Heart left ventricle (tissue), 16 donors: Measurements from ENCODE around the gene POU2AF1. TPM values are rescaled to one million over a fixed set of nuclear protein-coding genes. Genes with fewer than 3 reads are reported as not detected.
"Not testable (repeated sequence)": the region's sequence is repeated elsewhere in the genome, so short reads cannot be mapped to it uniquely, and the experiment has no call there.

Experiments
- ATAC-seq, 4 donors: fragments of 200-7000 bp; cut with Tn5 transposase; one replicate each; pipeline ENCODE4 v1.9.1; 2020 to 2022; ENCODE audit warnings: moderate library complexity in 4 of 4, mild to moderate bottlenecking in 3 of 4, moderate number of reproducible peaks in 1 of 4
- DNase-seq, 5 donors: peaks; one replicate each; pipeline ENCODE4 v3.0.0-alpha.2; 2020
- H3K27ac ChIP-seq, 12 donors: fragments of 200-600 bp; sonication (generic) in 4 of 12; one replicate each; pipeline versions ENCODE4 v1.5.0 to v1.8.0; 2016 to 2022; ENCODE audit warnings: mild to moderate bottlenecking in 2 of 12
- H3K27me3 ChIP-seq, 9 donors: fragments of 200-600 bp; sonication (generic) in 2 of 9; one replicate each; pipeline versions ENCODE4 v1.5.1 to v1.8.0; 2016 to 2022; ENCODE audit warnings: mild to moderate bottlenecking in 3 of 9
- H3K36me3 ChIP-seq, 9 donors: fragments of 200-600 bp; sonication (generic) in 2 of 9; one replicate each; pipeline versions ENCODE4 v1.5.0 to v1.8.0; 2018 to 2022; ENCODE audit warnings: mild to moderate bottlenecking in 2 of 9
- H3K4me1 ChIP-seq, 12 donors: fragments of 200-600 bp; sonication (generic) in 4 of 12; one replicate each; pipeline versions ENCODE4 v1.5.0 to v1.8.0; 2016 to 2022; ENCODE audit warnings: mild to moderate bottlenecking in 3 of 12
- H3K4me3 ChIP-seq, 12 donors: fragments of 200-600 bp; sonication (generic) in 4 of 12; one replicate each; pipeline versions ENCODE4 v1.5.0 to v1.8.0; 2017 to 2022; ENCODE audit warnings: mild to moderate bottlenecking in 9 of 12, moderate library complexity in 4 of 12
- H3K9me3 ChIP-seq, 12 donors: fragments of 200-600 bp; sonication (generic) in 4 of 12; one replicate each; pipeline versions ENCODE4 v1.5.0 to v1.8.0; 2016 to 2022; ENCODE audit warnings: mild to moderate bottlenecking in 1 of 12
- CTCF ChIP-seq, 12 donors: fragments of 200-600 bp; sonication (generic) in 4 of 12; IDR thresholded peaks; one replicate each; pipeline versions ENCODE4 v1.5.0 to v1.8.0; 2018 to 2022; ENCODE audit warnings: antibody characterized with exemption in 12 of 12, mild to moderate bottlenecking in 5 of 12
- POLR2A ChIP-seq, 2 donors: fragments of 450-650 bp; IDR thresholded peaks; one replicate each; pipeline ENCODE4 v1.6.1; 2017; ENCODE audit warnings: antibody characterized with exemption in 2 of 2, mild to moderate bottlenecking in 2 of 2, moderate library complexity in 2 of 2
- WGBS, 4 donors: extraction: QIAGEN DNeasy Blood & Tissue Kit in 2 of 4; methylation state at CpG; one replicate each; pipeline versions ENCODE4 v1.1.5 to v1.1.7; 2013 to 2018; 5-methylcytosine and 5-hydroxymethylcytosine counted together
- intact Hi-C, 10 donors: fragments of 100-400 bp; cut with DNase I; formaldehyde crosslinking; loops; one replicate each; pipeline versions ENCODE4 v1.11.1 to v1.14.2; 2022
- polyA plus RNA-seq, 2 donors: library from polyadenylated mRNA; stranded (reverse); fragments of 200-250 nt; gene quantifications; one replicate each; pipeline ENCODE4 v1.2.3, GENCODE V29; 2013
- total RNA-seq, 9 donors: library from RNA; depleted of rRNA in 2 of 9; stranded (reverse); fragments of >200 nt in 2 of 9; fragmentation: NEBNext Ultra II Directional in 3 of 9; extraction: Animal tissue kit (Norgen Biotek cat#: 25700) in 3 of 9; gene quantifications; one replicate each; pipeline versions ENCODE4 v1.1.0 to v1.2.4, GENCODE V29; 2016 to 2023
- donor health status: ischemic (EF 13 %, LVEDD 7.1; RV severe dilation, severe dysfunction).
- donor health status: healthy with polysubstance abuse.
- donor health status: DM: no; HTN: yes; CAD: no.
- donor health status: DM: no; HTN: no; CAD: no.
- donor health status: ischemic (EF 25% LVEDD 6.9; RV normal size, moderate dysfunction).
- donor health status: ischemic (EF 25% LVEDD 5.7; RV mildly dilated, moderate dysfunction).
- donor health status: healthy.
- donor health status: DM: yes; HTN: yes; CAD: no.
- donor health status: ischemic (EF 35%, LVEDD 5.7; RV mildly dilated, moderate dysfunction).
- donor health status: nonischemic (EF 11% LVEDD 7.7; RV severe dilation, severe dysfunction).
- donor health status: DM: yes; HTN: yes; CAD: no.
- donor health status: PGD.
- donor health status: ischemic (EF 29% LVEDD 5.4; RV normal size, mild dysfunction).
- donor health status: nonischemic (EF 23%, LVEDD 6.1; RV moderate dilation, normal function).

The POU2AF1 gene
- total and polyA plus RNA-seq, 11 donors: 0.07 to 1.3 (median 0.24) TPM; not detected in 7

- no peaks in the 10 kb centered on the region for H3K27me3 ChIP-seq
- H3K4me3 ChIP-seq: no peak overlapping the region
- ATAC-seq: no peak
- no peaks in the 10 kb centered on the region for H3K36me3 ChIP-seq
- no peaks in the 10 kb centered on the region for H3K9me3 ChIP-seq
- H3K4me1 ChIP-seq: no peaks in the 10 kb centered on the region
- TF ChIP-seq POLR2A (IDR thresholded peaks at IDR 0.05) (no peak), CTCF (IDR thresholded peaks at IDR 0.05) (no peak)
- H3K27ac ChIP-seq: no peak overlapping the region
- WGBS, 4 donors: 68 to 84% (median 76%) methylated on average over 2 of the region's 2 CpGs
- intact Hi-C loops: no loop called here
- DNase-seq: no peak
Measured at GRCh38 chr11:111397034-111397433, 18.0 kb upstream of the POU2AF1 start.

- ATAC-seq (no peak), DNase-seq (no peak)
- 90 to 95% (median 93%) methylated on average over 7 of the region's 7 CpGs for WGBS, 4 donors
- Histone ChIP-seq H3K36me3 (no peaks in the 10 kb centered on the region), H3K27ac (no peak overlapping the region), H3K9me3 (no peaks in the 10 kb centered on the region), H3K27me3 (no peaks in the 10 kb centered on the region), H3K4me3 (no peak overlapping the region), H3K4me1 (no peaks in the 10 kb centered on the region)
- intact Hi-C loops: no loop called here
- TF ChIP-seq POLR2A (IDR thresholded peaks at IDR 0.05): no peak
- TF ChIP-seq CTCF (IDR thresholded peaks at IDR 0.05): no peak
Measured at GRCh38 chr11:111395749-111396148, 16.7 kb upstream of the POU2AF1 start.

- Histone ChIP-seq H3K4me3 (no peak overlapping the region), H3K36me3 (no peaks in the 10 kb centered on the region), H3K27me3 (no peaks in the 10 kb centered on the region), H3K27ac (no peak overlapping the region), H3K4me1 (no peaks in the 10 kb centered on the region), H3K9me3 (no peaks in the 10 kb centered on the region)
- TF ChIP-seq CTCF (IDR thresholded peaks at IDR 0.05) (no peak), POLR2A (IDR thresholded peaks at IDR 0.05) (no peak)
- DNase-seq (no peak), ATAC-seq (no peak)
- WGBS, 4 donors: 56 to 68% (median 60%) methylated on average over 2 to 7 of the region's 7 CpGs
- intact Hi-C loops: no loop called here
Measured at GRCh38 chr11:111395081-111395480, 16.0 kb upstream of the POU2AF1 start.

- ATAC-seq, H3K9me3 ChIP-seq, H3K36me3 ChIP-seq, H3K4me3 ChIP-seq, intact Hi-C loops, DNase-seq, H3K27me3 ChIP-seq, H3K27ac ChIP-seq, H3K4me1 ChIP-seq: not testable (repeated sequence)
- WGBS, 4 donors: 62 to 84% (median 70%) methylated on average over 4 of the region's 4 CpGs
Measured at GRCh38 chr11:111394147-111394546, 15.1 kb upstream of the POU2AF1 start.

GRCh38 chr11:111393585-111393984 is 14.5 kb upstream of the POU2AF1 start:
- DNase-seq: no peak
- H3K27me3 ChIP-seq: peaks cover 0 to 4% (median 0%) of the 10 kb centered on the region in 9 donors
- intact Hi-C loops: no loop called here

More at GRCh38 chr11:111393585-111393984, 14.5 kb upstream of the POU2AF1 start:
- no peaks in the 10 kb centered on the region for H3K4me1 ChIP-seq
- no peak for ATAC-seq
- H3K27ac ChIP-seq: no peak overlapping the region
- H3K4me3 ChIP-seq: no peak overlapping the region
- TF ChIP-seq POLR2A (IDR thresholded peaks at IDR 0.05): no peak
- TF ChIP-seq CTCF (IDR thresholded peaks at IDR 0.05): no peak
- no peaks in the 10 kb centered on the region for H3K9me3 ChIP-seq
- no peaks in the 10 kb centered on the region for H3K36me3 ChIP-seq
